WI38 (cell line): ENCODE results near the gene CHD6.

Experiments
- H3K4me3 ChIP-seq: 2 replicates; pipeline ENCODE4 v1.5.1; 2011; ENCODE audit warnings: low read depth, mild to moderate bottlenecking, control low read depth, low read length
- CTCF ChIP-seq: IDR thresholded peaks from 2 replicates; pipeline ENCODE4 v1.5.1; 2012; ENCODE audit warnings: low read depth, mild to moderate bottlenecking, control low read depth, low read length

Gene CHD6

GRCh38 chr20:41426086-41426830, 191.9 kb downstream of the CHD6 start:
- no peak for TF ChIP-seq CTCF
- H3K4me3 ChIP-seq, result no peak overlapping the region

GRCh38 chr20:41425180-41425884, 192.8 kb downstream of the CHD6 start:
- TF ChIP-seq CTCF, result no peak
- H3K4me3 ChIP-seq, result no peak overlapping the region

- H3K4me3 ChIP-seq, result no peak overlapping the region
- no peak for TF ChIP-seq CTCF
Observed at GRCh38 chr20:41424546-41424945, 193.6 kb downstream of the CHD6 start.

GRCh38 chr20:41424011-41424410, 194.2 kb downstream of the CHD6 start:
- H3K4me3 ChIP-seq, result no peak overlapping the region
- TF ChIP-seq CTCF, result no peak

GRCh38 chr20:41422953-41423352, 195.2 kb downstream of the CHD6 start:
- TF ChIP-seq CTCF, result no peak
- no peak overlapping the region for H3K4me3 ChIP-seq

- no peak for TF ChIP-seq CTCF
- H3K4me3 ChIP-seq, result no peak overlapping the region
Observed at GRCh38 chr20:41418739-41419293, 199.4 kb downstream of the CHD6 start.

GRCh38 chr20:41418031-41418430, 200.1 kb downstream of the CHD6 start:
- no peak for TF ChIP-seq CTCF
- H3K4me3 ChIP-seq, result no peak overlapping the region
